PC-3 (cell line): ENCODE data around the gene MYMK.

ENCODE experiments used
- EZH2 ChIP-seq: fragments of 300-600 bp; sonication (generic); IDR thresholded peaks from one replicate; pipeline ENCODE4 v1.6.1; 2017; ENCODE audit warnings: antibody characterized with exemption, mild to moderate bottlenecking, low read length; ENCODE audit not compliant: unreplicated experiment
- TF ChIP-seq, protein P1 (sequence below): fragments of 300-600 bp; sonication (generic); conservative IDR thresholded peaks from 2 replicates; pipeline ENCODE4 v1.5.1; 2017; ENCODE audit warnings: antibody characterized with exemption, low read depth, mild to moderate bottlenecking, low read length

GRCh38 chr9:133553123-133553522 lies 28.4 kb upstream of the MYMK start:
- TF ChIP-seq, protein P1, sequence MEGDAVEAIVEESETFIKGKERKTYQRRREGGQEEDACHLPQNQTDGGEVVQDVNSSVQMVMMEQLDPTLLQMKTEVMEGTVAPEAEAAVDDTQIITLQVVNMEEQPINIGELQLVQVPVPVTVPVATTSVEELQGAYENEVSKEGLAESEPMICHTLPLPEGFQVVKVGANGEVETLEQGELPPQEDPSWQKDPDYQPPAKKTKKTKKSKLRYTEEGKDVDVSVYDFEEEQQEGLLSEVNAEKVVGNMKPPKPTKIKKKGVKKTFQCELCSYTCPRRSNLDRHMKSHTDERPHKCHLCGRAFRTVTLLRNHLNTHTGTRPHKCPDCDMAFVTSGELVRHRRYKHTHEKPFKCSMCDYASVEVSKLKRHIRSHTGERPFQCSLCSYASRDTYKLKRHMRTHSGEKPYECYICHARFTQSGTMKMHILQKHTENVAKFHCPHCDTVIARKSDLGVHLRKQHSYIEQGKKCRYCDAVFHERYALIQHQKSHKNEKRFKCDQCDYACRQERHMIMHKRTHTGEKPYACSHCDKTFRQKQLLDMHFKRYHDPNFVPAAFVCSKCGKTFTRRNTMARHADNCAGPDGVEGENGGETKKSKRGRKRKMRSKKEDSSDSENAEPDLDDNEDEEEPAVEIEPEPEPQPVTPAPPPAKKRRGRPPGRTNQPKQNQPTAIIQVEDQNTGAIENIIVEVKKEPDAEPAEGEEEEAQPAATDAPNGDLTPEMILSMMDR = no peak
- no peak for TF ChIP-seq EZH2
